T1000 (cell line): ENCODE data around the gene DCUN1D2.

Source experiments
- DNase-seq: peaks from one replicate; lab custom pipeline; 2025; ENCODE audit warnings: mixed read lengths; lab: John Stamatoyannopoulos, UW

DCUN1D2 gene

GRCh38 chr13:113422807-113423519 lies 67.5 kb downstream of the DCUN1D2 start:
- no peak for DNase-seq

DNA sequence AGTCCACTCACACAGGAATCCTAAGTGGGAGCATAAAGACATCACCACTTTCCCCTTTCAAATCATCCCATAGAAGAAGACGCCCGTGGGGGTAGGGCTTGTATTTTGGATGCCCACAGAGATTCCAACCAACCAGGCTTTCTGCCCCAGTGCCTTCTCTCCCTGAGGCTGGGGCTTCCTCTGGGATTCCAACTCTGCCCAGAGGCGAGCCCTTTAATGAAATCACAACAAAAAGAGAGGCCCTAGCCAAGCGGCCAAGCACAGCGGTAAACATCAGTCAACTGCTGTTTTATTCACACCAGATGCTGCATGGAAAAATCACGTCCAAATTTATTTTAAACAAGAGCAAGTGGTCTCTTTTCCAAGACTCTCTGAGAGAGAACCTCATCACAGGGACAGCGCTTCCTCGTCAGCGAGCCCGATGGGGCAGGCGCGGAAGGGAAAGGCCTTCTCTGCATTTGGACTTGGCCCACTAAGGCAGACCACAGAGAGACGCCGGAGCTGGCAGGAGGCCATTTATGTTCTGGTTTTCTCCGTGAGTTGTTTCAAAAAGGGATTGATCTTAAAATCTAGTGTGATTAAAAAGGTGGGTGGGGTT lies 68.7 kb downstream of the DCUN1D2 start:
- peak; percentile 22 for DNase-seq

- peak; percentile 22 for DNase-seq
These were observed 69.5 kb downstream of the DCUN1D2 start for GRCh38 chr13:113420833-113421600.

- no peak for DNase-seq
These were observed 70.3 kb downstream of the DCUN1D2 start for GRCh38 chr13:113420232-113420631.

DNA sequence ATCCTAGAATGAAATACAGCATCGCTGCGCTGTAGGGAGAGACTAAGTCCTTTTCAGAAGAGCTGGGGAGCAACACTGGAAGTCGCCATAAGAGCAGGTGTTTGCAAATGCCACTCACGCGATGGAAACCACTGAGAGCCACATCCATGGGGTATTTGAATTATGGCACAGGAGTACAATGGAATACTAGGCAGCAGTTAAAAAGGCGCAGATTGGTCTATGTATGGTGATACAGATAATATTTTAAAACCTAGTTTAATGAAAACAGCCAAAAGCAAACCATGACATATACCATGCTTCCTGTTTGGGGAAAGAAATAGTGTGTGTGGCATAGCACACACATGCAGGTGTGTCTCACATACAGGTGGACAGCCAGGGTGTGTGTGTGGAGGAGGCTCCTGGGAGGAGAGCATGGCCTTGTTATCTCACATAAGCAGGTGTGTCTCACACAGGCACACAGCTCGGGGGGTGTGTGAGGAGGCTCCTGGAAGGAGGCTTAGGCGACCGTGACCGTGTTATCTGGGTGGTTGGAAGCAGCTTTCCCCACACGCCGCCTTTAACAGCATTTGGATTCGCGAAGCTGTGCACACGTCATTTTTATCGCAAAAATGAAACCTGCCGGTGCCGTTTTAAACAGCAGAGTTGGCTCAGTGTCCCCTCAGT lies 70.8 kb downstream of the DCUN1D2 start:
- no peak for DNase-seq

GRCh38 chr13:113418722-113419049 lies 71.8 kb downstream of the DCUN1D2 start:
- no peak for DNase-seq

GRCh38 chr13:113417836-113418721 lies 72.4 kb downstream of the DCUN1D2 start:
- no peak for DNase-seq

- DNase-seq: no peak
These were observed 73.3 kb downstream of the DCUN1D2 start for GRCh38 chr13:113417008-113417751.

DNA sequence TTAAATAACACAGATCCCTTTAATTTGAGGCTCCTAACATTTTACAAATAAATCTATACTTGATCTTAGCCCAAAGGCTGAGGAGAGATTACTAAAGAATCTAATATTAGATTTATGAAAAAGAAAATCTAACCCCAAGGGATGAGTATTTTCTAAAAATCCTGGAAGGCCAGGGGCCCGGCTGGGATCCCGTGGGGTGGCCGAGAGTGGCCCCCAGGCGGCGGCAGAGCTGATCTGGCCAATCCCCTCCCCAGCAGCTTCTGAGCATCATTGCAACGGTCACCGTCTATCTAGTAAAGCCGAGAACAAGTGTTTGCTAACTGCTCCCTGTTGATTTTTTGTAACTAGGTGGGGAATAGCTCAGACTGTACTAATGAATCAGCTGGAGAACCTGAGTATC lies 74.7 kb downstream of the DCUN1D2 start:
- no peak for DNase-seq

DNA sequence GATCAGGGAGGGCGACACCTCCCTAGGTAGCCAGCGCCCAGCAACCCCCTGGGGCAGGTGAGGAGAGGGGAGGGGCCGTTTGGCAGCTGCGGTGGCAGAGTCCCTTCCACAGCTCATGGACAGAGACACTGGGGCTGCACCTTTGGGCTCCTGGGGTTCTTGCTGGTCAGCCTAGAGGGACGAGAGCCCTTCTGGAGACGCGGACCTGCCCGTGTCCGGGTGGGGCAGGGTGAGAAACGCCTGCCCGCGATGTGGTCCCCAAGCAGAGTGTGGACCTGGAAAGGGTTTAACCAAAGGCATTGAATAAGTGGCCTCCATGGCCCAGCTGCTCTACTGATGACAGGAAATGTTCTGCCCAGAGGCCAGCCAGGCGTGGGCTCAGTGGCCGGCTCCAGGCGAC lies 75.5 kb downstream of the DCUN1D2 start:
- no peak for DNase-seq

- DNase-seq: no peak
These were observed 76.2 kb downstream of the DCUN1D2 start for GRCh38 chr13:113414335-113414734.

GRCh38 chr13:113413898-113414282 lies 76.6 kb downstream of the DCUN1D2 start:
- no peak for DNase-seq

DNA sequence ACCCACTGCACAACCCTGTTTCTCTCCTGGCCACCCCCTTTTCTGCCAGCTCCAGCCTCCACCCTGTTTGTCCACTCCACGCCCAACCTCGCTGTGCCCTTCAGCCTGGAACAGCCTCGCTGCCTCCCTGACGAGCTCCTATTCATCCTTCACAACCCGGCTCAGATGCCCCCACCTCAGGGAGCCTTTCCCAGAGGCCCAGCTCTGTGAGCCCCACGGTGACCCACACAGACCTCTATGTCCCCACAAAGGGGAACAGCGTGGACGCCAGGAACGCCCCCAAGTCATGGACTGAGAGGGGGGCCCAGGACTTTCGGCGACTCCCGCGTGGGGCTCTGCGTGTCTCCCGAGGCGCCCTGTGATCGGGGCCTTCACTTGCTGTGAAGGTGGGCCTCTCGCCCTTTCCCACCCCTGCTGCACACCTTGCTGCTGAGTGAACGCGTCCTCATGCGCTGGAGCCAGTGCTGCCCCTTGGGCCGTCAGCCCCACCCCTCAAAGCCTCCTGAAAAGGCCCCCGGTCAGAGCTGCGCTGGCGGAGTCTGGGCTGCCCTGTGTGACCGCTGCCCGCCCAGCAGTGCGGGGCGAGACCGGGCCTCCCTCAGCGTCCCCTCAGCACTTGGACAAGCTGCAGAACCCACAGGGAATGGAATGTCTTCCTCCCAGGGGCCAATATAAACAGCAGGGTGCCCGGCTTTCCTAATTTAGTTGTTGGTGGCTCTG lies 77.2 kb downstream of the DCUN1D2 start:
- DNase-seq: no peak

GRCh38 chr13:113412440-113412839 lies 78.1 kb downstream of the DCUN1D2 start:
- no peak for DNase-seq

- peak; percentile 86 for DNase-seq
These were observed 79.1 kb downstream of the DCUN1D2 start for GRCh38 chr13:113411216-113412023.

DNA sequence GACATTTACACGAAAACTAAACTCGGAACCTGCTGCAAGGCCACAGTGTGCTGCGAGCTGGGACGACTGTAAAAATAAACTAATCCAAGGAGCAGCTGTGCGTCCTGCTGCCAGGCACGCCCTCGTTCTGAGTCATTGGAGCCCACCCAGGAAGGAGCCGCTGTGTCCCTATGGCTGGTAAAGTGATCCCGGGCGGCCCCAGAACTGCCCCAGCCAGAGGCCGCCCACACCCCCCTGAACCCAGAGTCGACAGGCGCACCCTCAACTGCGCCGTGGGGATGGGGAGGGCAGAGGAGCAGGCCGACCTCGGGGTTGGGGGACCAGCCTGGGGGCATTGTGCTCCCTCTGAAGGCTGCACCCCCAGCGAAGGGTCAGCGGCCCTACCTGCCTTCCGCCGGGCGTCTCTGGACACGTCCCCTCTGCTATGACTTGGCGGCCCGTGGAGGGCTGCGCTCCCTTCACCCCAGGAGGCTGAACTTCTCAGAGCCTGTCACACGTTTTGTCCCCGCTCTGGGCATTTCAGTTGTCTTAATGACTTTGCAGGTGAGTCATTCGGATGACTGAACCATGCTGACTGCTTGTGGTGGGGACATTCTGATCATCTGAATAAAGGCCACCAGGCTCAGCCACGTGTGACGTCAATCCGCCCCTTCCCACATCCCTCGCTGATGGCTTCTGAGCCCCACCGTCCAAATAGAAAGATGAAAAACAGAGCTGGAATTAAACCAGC lies 79.9 kb downstream of the DCUN1D2 start:
- peak; percentile 96 for DNase-seq

- no peak for DNase-seq
These were observed 81.9 kb downstream of the DCUN1D2 start for GRCh38 chr13:113408562-113408961.

GRCh38 chr13:113407531-113408393 lies 82.7 kb downstream of the DCUN1D2 start:
- DNase-seq: no peak
